Body of pancreas (tissue), 4 donors: ENCODE measurements around the gene GPBP1L1. TPM values are rescaled to one million over a fixed set of nuclear protein-coding genes. Genes with fewer than 3 reads are reported as not detected.
"Not testable (repeated sequence)": the region's sequence is repeated elsewhere in the genome, so short reads cannot be mapped to it uniquely, and the experiment has no call there.

Source experiments
- ATAC-seq: fragments of 150-250 bp; one replicate; pipeline ENCODE4 v1.9.1; 2016
- DNase-seq, 4 donors: peaks; one replicate each; pipeline ENCODE4 v3.0.0-alpha.2; 2019
- H3K27ac ChIP-seq, 4 donors: fragments of 200-600 bp; sonication (generic); 1 replicate in 3 of 4; 2 replicates in 1 of 4; pipeline versions ENCODE4 v1.5.1 to v1.6.1; 2016 to 2019; ENCODE audit warnings: mild to moderate bottlenecking in 1 of 4, mixed read lengths in 1 of 4, moderate library complexity in 1 of 4
- H3K27me3 ChIP-seq, 2 donors: fragments of 200-600 bp; sonication (generic); one replicate each; pipeline ENCODE4 v1.6.0; 2016; ENCODE audit warnings: mild to moderate bottlenecking in 1 of 2
- H3K36me3 ChIP-seq, 2 donors: fragments of 200-600 bp; sonication (generic); replicated peaks in 1 of 2; 2 replicates each; pipeline ENCODE4 v1.5.1; 2016; ENCODE audit warnings: low read depth in 2 of 2; ENCODE audit not compliant: insufficient read depth in 1 of 2
- H3K4me1 ChIP-seq: fragments of 200-600 bp; sonication (generic); one replicate; pipeline ENCODE4 v1.6.0; 2016
- H3K4me3 ChIP-seq, 2 donors: fragments of 200-600 bp; sonication (generic); 1 replicate in 1 of 2; 2 replicates in 1 of 2; pipeline ENCODE4 v1.5.1; 2016 to 2019
- H3K9me3 ChIP-seq, 3 donors: fragments of 200-600 bp; sonication (generic); 1 replicate in 2 of 3; 2 replicates in 1 of 3; pipeline ENCODE4 v1.5.1; 2016
- POLR2A ChIP-seq, 3 donors: fragments of 450-650 bp; IDR thresholded peaks; one replicate each; pipeline ENCODE4 v1.6.1; 2016; ENCODE audit warnings: antibody characterized with exemption in 3 of 3, mild to moderate bottlenecking in 2 of 3
- WGBS, 2 donors: methylation state at CpG; one replicate each; pipeline ENCODE4 v1.1.5; 2017; 5-methylcytosine and 5-hydroxymethylcytosine counted together
- intact Hi-C: fragments of 100-400 bp; cut with DNase I; formaldehyde crosslinking; loops from one replicate; pipeline ENCODE4 v1.15.1; 2023
- total RNA-seq, 2 donors: library from RNA; depleted of rRNA; stranded (reverse); fragments of >200 nt; gene quantifications; one replicate each; pipeline ENCODE4 v1.1.0, GENCODE V29; 2016
- TF ChIP-seq, protein P1 (sequence below), 7 experiments: fragments of 450-650 bp in 4 of 7; fragments of 200-600 bp in 3 of 7; sonication (generic) in 3 of 7; IDR thresholded peaks; one replicate each; pipeline ENCODE4 v1.5.1; 2016 to 2019; ENCODE audit warnings: antibody characterized with exemption in 7 of 7

The GPBP1L1 gene
- total RNA-seq, 2 donors from 2014 or later: 61.0 to 90.0 TPM

DNA sequence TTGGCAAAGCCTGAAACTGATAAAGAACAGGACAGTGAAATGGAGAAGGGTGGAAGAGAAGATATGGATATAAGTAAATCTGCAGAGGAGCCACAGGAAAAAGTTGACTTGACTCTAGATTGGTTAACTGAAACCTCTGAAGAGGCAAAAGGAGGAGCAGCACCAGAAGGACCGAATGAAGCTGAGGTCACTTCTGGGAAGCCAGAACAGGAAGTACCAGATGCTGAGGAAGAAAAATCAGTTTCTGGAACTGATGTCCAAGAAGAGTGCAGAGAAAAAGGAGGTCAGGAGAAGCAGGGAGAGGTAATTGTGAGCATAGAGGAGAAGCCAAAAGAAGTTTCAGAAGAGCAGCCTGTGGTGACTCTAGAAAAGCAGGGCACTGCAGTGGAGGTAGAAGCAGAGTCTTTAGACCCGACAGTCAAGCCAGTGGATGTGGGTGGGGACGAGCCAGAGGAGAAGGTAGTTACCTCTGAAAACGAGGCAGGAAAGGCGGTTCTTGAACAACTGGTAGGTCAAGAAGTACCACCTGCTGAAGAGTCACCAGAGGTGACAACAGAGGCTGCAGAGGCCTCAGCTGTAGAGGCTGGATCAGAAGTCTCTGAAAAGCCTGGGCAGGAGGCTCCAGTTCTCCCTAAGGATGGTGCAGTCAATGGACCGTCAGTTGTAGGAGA is 78.8 kb downstream of the GPBP1L1 start:
- intact Hi-C loops: no loop called here
- no peak overlapping the region for H3K27ac ChIP-seq
- ATAC-seq (no peak), DNase-seq (no peak)
- H3K27me3 ChIP-seq: no peaks in the 10 kb centered on the region
- H3K4me1 ChIP-seq: no peaks in the 10 kb centered on the region
- no peak for TF ChIP-seq POLR2A (IDR thresholded peaks at IDR 0.05)
- TF ChIP-seq, protein P1, sequence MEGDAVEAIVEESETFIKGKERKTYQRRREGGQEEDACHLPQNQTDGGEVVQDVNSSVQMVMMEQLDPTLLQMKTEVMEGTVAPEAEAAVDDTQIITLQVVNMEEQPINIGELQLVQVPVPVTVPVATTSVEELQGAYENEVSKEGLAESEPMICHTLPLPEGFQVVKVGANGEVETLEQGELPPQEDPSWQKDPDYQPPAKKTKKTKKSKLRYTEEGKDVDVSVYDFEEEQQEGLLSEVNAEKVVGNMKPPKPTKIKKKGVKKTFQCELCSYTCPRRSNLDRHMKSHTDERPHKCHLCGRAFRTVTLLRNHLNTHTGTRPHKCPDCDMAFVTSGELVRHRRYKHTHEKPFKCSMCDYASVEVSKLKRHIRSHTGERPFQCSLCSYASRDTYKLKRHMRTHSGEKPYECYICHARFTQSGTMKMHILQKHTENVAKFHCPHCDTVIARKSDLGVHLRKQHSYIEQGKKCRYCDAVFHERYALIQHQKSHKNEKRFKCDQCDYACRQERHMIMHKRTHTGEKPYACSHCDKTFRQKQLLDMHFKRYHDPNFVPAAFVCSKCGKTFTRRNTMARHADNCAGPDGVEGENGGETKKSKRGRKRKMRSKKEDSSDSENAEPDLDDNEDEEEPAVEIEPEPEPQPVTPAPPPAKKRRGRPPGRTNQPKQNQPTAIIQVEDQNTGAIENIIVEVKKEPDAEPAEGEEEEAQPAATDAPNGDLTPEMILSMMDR (IDR thresholded peaks at IDR 0.05): no peak
- H3K36me3 ChIP-seq: peaks cover 7 to 10% of the 10 kb centered on the region in 2 donors
- WGBS, 2 donors: 70 to 74% methylated on average over 6 of the region's 6 CpGs
- no peak overlapping the region for H3K4me3 ChIP-seq
- no peaks in the 10 kb centered on the region for H3K9me3 ChIP-seq

DNA sequence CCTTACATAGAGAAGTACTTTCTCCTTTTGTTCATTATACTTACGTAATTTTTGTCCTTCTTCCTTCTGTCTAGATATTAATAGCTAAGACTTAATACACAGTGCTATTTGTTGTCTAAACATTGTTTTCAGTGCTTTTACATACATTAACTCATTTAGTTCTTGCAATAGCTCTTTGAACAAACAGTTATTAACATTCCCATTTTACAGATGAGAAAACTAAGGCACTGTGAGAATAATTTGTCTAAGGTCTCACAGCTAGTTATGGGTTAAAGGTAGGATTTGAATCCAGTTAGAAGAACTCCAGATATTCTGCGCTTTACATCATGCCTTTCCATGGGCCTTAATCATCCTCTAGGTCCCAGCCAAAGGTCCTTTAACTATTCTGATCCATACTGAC is 82.1 kb downstream of the GPBP1L1 start:
- no peak for DNase-seq
- no peak for TF ChIP-seq POLR2A (IDR thresholded peaks at IDR 0.05)
- Histone ChIP-seq H3K4me3 (no peak overlapping the region), H3K4me1 (no peaks in the 10 kb centered on the region), H3K27me3 (no peaks in the 10 kb centered on the region), H3K9me3 (no peaks in the 10 kb centered on the region), H3K36me3 (peaks cover 5 to 7% of the 10 kb centered on the region in 2 donors), H3K27ac (no peak overlapping the region)
- no peak for ATAC-seq
- WGBS, 2 donors: 89 to 97% methylated on average over 2 of the region's 2 CpGs
- intact Hi-C loops: no loop called here

DNA sequence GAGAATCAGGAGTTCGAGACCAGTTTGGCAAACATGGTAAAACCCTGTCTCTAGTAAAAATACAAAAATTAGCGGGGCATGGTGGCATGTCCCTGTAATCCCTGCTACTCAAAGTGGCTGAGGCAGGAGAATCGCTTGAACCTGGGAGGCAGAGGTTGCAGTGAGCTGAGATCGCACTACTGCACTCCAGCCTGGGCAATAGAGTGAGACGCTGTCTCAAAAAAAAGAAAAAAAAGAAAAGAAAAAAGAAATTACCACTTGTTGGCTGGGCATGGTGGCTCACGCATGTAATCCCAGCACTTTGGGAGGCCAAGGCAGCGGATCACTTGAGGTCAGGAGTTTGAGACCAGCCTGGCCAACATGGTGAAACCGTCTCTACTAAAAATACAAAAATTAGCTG is 89.6 kb downstream of the GPBP1L1 start:
- ATAC-seq, intact Hi-C loops: not testable (repeated sequence)
- WGBS, 2 donors: 96 to 97% methylated on average over 8 of the region's 8 CpGs

DNA sequence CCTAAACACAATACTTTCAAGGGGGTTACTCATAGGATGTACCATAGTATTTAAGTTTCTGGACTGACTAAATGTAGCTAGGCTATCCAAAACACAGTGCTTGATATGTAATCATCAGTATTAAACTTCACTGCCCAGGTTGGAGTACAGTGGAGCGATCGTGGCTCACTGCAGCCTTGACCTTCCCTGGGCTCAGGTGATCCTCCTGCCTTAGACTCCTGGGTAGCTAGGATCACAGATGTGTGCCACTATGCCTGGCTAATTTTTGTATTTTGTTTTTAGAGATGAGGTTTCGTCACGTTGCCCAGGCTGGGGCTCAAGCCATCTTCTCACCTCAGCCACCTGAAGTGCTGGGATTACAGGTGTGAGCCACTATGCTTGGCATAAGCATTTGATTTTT is 91.9 kb downstream of the GPBP1L1 start:
- whole genome bisulfite sequencing, 2 donors: 82 to 86% methylated on average over 4 of the region's 4 CpGs
- ATAC-seq: no peak
- DNase-seq: no peak
- Histone ChIP-seq H3K9me3 (no peaks in the 10 kb centered on the region), H3K27ac (no peak overlapping the region), H3K4me1 (peaks cover 11% of the 10 kb centered on the region), H3K4me3 (no peak overlapping the region), H3K27me3 (no peaks in the 10 kb centered on the region), H3K36me3 (peaks cover 0 to 8% of the 10 kb centered on the region in 2 donors)
- intact Hi-C loops: no loop called here
- TF ChIP-seq, protein P1 (IDR thresholded peaks at IDR 0.05): no peak
- no peak for TF ChIP-seq POLR2A (IDR thresholded peaks at IDR 0.05)

More for the DNA sequence above, 89.6 kb downstream of the GPBP1L1 start:
- DNase-seq, H3K27me3 ChIP-seq, H3K27ac ChIP-seq, H3K4me3 ChIP-seq, H3K4me1 ChIP-seq, H3K36me3 ChIP-seq, H3K9me3 ChIP-seq: not testable (repeated sequence)

DNA sequence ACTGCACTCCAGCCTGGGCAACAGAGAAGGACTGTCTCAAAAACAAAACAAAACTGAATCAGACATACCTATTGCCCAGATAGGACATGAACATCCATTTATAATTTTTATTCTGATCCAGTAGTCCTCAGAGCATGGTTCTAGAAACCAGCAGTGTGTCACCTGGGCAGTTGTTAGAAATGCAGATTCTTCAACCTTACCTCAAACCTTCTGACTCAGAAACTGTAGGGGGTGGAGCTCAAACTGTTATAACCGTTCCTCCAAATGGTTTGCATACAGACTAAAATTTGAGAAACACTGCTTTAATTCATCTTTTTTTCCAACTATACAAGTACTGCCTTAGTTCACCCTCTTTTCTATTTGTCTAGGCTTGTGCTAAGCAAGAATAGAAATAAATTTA is 96.5 kb downstream of the GPBP1L1 start:
- DNase-seq: no peak
- WGBS, 2 donors: 26 to 40% methylated on average over 1 of the region's 1 CpG
- no peak overlapping the region for H3K4me3 ChIP-seq
- H3K27ac ChIP-seq: peak overlapping the region in 2 of 4 donors; percentile 12 to 41
- H3K27me3 ChIP-seq: no peaks in the 10 kb centered on the region
- no peaks in the 10 kb centered on the region for H3K9me3 ChIP-seq
- no peak for TF ChIP-seq POLR2A (IDR thresholded peaks at IDR 0.05)
- TF ChIP-seq, protein P1 (IDR thresholded peaks at IDR 0.05): no peak
- ATAC-seq: no peak
- H3K4me1 ChIP-seq: peaks cover 26% of the 10 kb centered on the region
- intact Hi-C loops: no loop called here
- peaks cover 0 to 6% of the 10 kb centered on the region in 2 donors for H3K36me3 ChIP-seq

DNA sequence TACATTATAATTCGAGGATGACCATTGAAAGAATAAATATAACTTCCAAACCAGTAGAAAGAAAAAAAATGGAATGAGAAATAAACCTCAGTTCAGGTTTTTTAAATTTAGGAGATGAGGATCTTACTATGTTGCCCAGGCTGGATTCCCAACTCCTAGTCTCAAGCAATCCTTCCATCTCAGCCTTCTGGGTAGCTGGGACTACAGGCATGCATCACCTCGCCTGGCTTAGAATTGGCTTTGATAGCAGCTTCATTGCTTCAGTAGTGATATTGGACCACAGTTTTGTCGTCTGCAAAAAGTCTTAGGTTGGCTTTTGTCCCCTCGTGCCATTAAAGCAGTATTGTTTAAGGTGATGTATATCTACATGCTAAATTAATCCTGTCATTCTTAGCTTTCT is 99.6 kb downstream of the GPBP1L1 start:
- DNase-seq: no peak
- H3K4me1 ChIP-seq: peaks cover 33% of the 10 kb centered on the region
- H3K27ac ChIP-seq: no peak overlapping the region
- no peak for ATAC-seq
- H3K9me3 ChIP-seq: no peaks in the 10 kb centered on the region
- H3K36me3 ChIP-seq: peaks cover 0 to 2% of the 10 kb centered on the region in 2 donors
- WGBS, 2 donors: 78 to 79% methylated on average over 4 of the region's 4 CpGs
- no peaks in the 10 kb centered on the region for H3K27me3 ChIP-seq
- H3K4me3 ChIP-seq: no peak overlapping the region
- no peak for TF ChIP-seq POLR2A (IDR thresholded peaks at IDR 0.05)
- intact Hi-C loops: no loop called here
